ENCODE measurements around the gene ZNF44.

ZNF44 gene

DNA sequence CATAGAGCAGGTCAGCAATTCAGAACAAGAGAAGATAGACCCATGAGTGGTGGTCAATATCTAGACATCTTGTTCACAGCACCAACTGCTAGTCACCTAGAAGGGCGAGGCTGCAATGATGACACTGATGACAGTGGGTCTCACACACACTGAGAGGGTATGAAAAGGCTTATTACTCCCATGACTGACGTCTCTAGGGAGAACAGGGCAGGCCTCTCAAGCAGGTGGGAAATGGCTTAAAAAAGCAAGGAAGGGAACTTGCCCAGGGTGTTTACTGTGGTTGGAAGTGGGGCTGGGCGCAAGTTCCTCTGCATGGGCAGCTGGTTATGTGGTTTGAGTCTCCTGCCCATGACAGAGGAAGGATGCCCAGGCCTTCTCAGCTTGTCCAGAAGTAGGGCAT is 33.8 kb downstream of the ZNF44 start:
- DNase-seq, result no peak

DNA sequence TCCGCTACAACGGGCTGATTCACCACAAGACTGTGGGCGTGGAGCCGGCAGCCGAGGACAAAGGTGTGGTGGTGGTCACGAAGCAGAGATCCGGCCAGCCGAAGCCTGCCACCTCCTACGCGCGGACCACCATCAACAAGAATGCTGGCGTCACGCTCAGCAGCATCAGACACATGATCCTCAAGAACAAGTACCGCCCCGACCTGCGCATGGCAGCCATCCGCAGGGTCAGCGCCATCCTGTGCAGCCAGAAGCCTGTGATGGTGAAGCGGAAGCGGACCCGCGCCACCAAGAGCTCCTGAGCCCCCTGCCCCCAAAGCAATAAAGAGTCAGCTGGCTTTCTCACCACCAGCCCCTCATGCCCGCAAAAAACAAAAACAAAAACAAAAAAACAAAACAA is 34.4 kb downstream of the ZNF44 start:
- no peak for DNase-seq

GRCh38 chr19:12255372-12255771 is 39.3 kb downstream of the ZNF44 start:
- no peak for DNase-seq

- DNase-seq, result peak; percentile 0
Measured at GRCh38 chr19:12247644-12248222, 47.0 kb downstream of the ZNF44 start.

GRCh38 chr19:12244370-12244769 is 50.3 kb downstream of the ZNF44 start:
- no peak for DNase-seq

GRCh38 chr19:12237143-12237839 is 57.4 kb downstream of the ZNF44 start:
- DNase-seq, result no peak

DNA sequence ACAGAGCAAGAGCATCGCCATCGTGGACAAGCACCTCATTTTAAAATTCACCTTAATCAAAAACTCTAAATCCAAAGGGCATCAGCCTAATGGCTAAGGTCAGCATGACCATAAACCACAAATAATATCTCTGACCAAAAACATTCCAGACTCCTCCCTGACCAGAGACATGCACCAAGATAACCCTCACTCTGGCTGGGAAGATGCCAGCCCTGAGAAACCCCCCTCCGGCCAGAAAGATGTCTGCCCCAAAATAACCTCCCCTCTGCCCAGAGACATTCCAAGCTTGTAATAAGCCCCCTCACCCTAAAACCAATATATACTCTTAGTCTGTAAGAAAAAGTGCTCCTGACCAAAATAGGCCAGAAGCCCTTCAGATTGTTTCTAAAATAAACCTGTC is 61.7 kb downstream of the ZNF44 start:
- no peak for DNase-seq

GRCh38 chr19:12230751-12231733 is 63.6 kb downstream of the ZNF44 start:
- no peak for DNase-seq

DNA sequence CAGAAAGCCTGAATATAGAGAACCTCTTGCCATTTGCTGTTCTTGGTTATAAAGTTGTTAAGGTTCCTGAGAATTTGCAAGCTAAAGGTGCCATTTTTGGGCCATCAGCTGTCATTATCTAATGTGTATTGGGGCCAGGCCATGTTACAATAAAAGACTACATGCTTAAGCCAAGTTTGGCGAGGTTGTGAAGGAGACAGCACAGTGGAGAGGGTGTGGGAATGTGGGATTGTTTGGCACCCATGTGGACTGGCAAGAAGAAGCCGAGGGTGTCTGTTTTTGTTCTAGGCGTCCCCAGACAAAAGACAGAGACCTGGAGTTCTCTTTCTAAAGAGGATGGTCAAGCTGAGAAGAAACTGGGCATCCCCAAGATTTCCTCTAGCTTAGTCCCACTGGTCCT is 64.7 kb downstream of the ZNF44 start:
- DNase-seq, result no peak

- DNase-seq, result no peak
Measured at GRCh38 chr19:12224676-12225075, 70.0 kb downstream of the ZNF44 start.

DNA sequence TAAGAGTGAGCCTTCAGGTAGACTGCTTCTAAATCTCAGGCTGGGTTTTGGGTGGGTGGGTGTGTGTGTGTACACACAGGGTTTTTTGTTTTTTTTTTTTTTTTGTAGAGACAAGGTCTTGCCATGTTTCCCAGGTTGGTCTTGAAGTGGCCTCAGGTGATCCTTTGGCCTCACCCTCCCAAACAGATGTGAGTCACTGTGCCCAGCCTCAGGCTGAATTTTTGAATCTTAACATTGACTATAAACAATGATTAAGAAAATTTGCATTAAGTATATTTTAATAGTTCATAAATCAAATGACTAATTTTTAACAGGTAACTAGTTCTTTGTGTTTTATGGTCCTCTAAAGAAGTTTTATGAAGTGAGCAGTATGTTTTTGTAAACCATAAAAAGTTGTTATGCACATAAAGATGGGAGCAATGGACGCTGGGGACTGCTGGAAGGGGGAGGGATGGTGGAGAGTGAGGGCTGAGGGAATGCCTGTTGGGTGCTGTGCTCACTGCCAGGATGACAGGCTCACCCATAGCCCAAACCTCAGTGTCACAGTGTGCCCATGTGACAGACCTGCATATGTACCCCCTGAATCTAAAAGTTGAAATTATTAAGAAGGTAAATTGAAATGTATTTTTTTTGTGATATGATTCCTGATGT is 71.6 kb downstream of the ZNF44 start:
- DNase-seq, result no peak
